Fibroblast of villous mesenchyme (primary cell): ENCODE results near the gene PPP3CB. TPM values are rescaled to one million over a fixed set of nuclear protein-coding genes. Genes with fewer than 3 reads are reported as not detected.

Experiments
- DNase-seq: peaks from one replicate; pipeline ENCODE4 v3.0.0-alpha.2; 2010; ENCODE audit warnings: low read depth
- H3K4me3 ChIP-seq: 2 replicates; pipeline ENCODE4 v1.5.1; 2011; ENCODE audit warnings: low read depth, mild to moderate bottlenecking, low read length
- small RNA-seq: library from RNA; depleted of rRNA; stranded (forward); fragments of <200 nt; gene quantifications from one replicate; pipeline ENCODE3, GENCODE V24; 2012
- total RNA-seq: library from RNA; depleted of rRNA; stranded (reverse); fragments of >200 nt; gene quantifications from 2 replicates; pipeline ENCODE4 v1.2.3, GENCODE V29; 2012
- TF ChIP-seq, protein P1 (sequence below): IDR thresholded peaks from 2 replicates; pipeline ENCODE4 v1.5.1; 2012; ENCODE audit warnings: low read depth, mild to moderate bottlenecking, low read length; ENCODE audit not compliant: insufficient read depth

PPP3CB gene
- total RNA-seq, 1 donor, result 27.2 TPM

GRCh38 chr10:73386583-73386982, 109.2 kb downstream of the PPP3CB start:
- TF ChIP-seq, protein P1, sequence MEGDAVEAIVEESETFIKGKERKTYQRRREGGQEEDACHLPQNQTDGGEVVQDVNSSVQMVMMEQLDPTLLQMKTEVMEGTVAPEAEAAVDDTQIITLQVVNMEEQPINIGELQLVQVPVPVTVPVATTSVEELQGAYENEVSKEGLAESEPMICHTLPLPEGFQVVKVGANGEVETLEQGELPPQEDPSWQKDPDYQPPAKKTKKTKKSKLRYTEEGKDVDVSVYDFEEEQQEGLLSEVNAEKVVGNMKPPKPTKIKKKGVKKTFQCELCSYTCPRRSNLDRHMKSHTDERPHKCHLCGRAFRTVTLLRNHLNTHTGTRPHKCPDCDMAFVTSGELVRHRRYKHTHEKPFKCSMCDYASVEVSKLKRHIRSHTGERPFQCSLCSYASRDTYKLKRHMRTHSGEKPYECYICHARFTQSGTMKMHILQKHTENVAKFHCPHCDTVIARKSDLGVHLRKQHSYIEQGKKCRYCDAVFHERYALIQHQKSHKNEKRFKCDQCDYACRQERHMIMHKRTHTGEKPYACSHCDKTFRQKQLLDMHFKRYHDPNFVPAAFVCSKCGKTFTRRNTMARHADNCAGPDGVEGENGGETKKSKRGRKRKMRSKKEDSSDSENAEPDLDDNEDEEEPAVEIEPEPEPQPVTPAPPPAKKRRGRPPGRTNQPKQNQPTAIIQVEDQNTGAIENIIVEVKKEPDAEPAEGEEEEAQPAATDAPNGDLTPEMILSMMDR, result no peak

More at GRCh38 chr10:73386583-73386982, 109.2 kb downstream of the PPP3CB start:
- no peak overlapping the region for H3K4me3 ChIP-seq
- no peak for DNase-seq

Small RNA genes lying within 50 kb of the gene (small RNA-seq; reads per million reads assigned to genes)
- not detected for gene RNU6-883P

Other genes with a start within 250 kb of the PPP3CB start
- gene DNAJC9, start 248.8 kb downstream of the PPP3CB start, total RNA-seq, result 23.5 and 28.1 TPM in 2 replicates
- gene MRPS16, start 243.4 kb downstream of the PPP3CB start, total RNA-seq, result 69.6 and 80.7 TPM in 2 replicates
- 0.32 and 0.43 TPM in 2 replicates for gene CFAP70, start 137.2 kb downstream of the PPP3CB start, total RNA-seq
- 98.6 and 118 TPM in 2 replicates for gene ANXA7, start 82.0 kb downstream of the PPP3CB start, total RNA-seq
- 1.3 TPM in 2 replicates for gene MSS51, start 62.5 kb downstream of the PPP3CB start, total RNA-seq
- gene USP54, start 95.3 kb upstream of the PPP3CB start, total RNA-seq, result 13.5 and 14.2 TPM in 2 replicates
- gene MYOZ1, start 145.4 kb upstream of the PPP3CB start, total RNA-seq, result 0.32 and 0.43 TPM in 2 replicates
- gene SYNPO2L, start 160.0 kb upstream of the PPP3CB start, total RNA-seq, result 0.43 and 0.64 TPM in 2 replicates
- 3.0 and 3.9 TPM in 2 replicates for gene AGAP5, start 202.1 kb upstream of the PPP3CB start, total RNA-seq
- gene SEC24C, start 248.3 kb upstream of the PPP3CB start, total RNA-seq, result 42.8 and 54.0 TPM in 2 replicates